Loucy (cell line): ENCODE measurements around the gene ACTRT3.

Experiments
- H2AFZ ChIP-seq: fragments of 200-600 bp; sonication (generic); 2 replicates; pipeline ENCODE4 v1.6.0; 2016; ENCODE audit warnings: antibody characterized with exemption, mild to moderate bottlenecking, low read length, moderate library complexity
- H3F3A ChIP-seq: fragments of 200-600 bp; 2 replicates; pipeline ENCODE4 v1.6.0; 2016; ENCODE audit warnings: antibody characterized with exemption, low read depth, mild to moderate bottlenecking
- H3K27me3 ChIP-seq: fragments of 200-600 bp; sonication (generic); 2 replicates; pipeline ENCODE4 v1.6.1; 2014; ENCODE audit warnings: low read length, mild to moderate bottlenecking; ENCODE audit not compliant: insufficient read depth, poor library complexity, severe bottlenecking
- H3K36me3 ChIP-seq: fragments of 200-600 bp; sonication (generic); 2 replicates; pipeline ENCODE4 v1.6.1; 2016; ENCODE audit warnings: low read length; ENCODE audit not compliant: insufficient read depth
- H3K4me1 ChIP-seq: fragments of 200-600 bp; sonication (generic); 2 replicates; pipeline ENCODE4 v1.5.1; 2014; ENCODE audit warnings: low read length, mild to moderate bottlenecking; ENCODE audit not compliant: insufficient read depth, poor library complexity, severe bottlenecking
- H3K4me2 ChIP-seq: fragments of 200-600 bp; sonication (generic); 2 replicates; pipeline ENCODE4 v1.6.0; 2014; ENCODE audit warnings: antibody characterized with exemption, low read length, low read depth, mild to moderate bottlenecking; ENCODE audit not compliant: poor library complexity, severe bottlenecking
- H3K4me3 ChIP-seq: fragments of 200-600 bp; sonication (generic); 2 replicates; pipeline ENCODE4 v1.5.1; 2014; ENCODE audit warnings: low read length, mild to moderate bottlenecking, mixed read lengths; ENCODE audit not compliant: poor library complexity, severe bottlenecking
- H3K79me2 ChIP-seq: fragments of 200-600 bp; sonication (generic); 2 replicates; pipeline ENCODE4 v1.6.1; 2014; ENCODE audit warnings: low read length; ENCODE audit not compliant: insufficient read depth
- H3K9ac ChIP-seq: fragments of 200-600 bp; sonication (generic); 2 replicates; pipeline ENCODE4 v1.6.0; 2014; ENCODE audit warnings: mild to moderate bottlenecking, low read depth, low read length, moderate library complexity; ENCODE audit not compliant: poor library complexity, severe bottlenecking
- H3K9me2 ChIP-seq: fragments of 200-600 bp; sonication (generic); replicated peaks from 2 replicates; pipeline ENCODE4 v1.6.1; 2016; ENCODE audit warnings: low read depth, low read length, mixed read lengths
- H3K9me3 ChIP-seq: fragments of 200-600 bp; sonication (generic); 2 replicates; pipeline ENCODE4 v1.6.1; 2014; ENCODE audit warnings: mild to moderate bottlenecking, antibody characterized with exemption, low read length, low read depth; ENCODE audit not compliant: insufficient read depth
- H4K20me1 ChIP-seq: fragments of 200-600 bp; sonication (generic); 2 replicates; pipeline ENCODE4 v1.6.0; 2014; ENCODE audit warnings: antibody characterized with exemption, low read length, mild to moderate bottlenecking; ENCODE audit not compliant: insufficient read depth, poor library complexity, severe bottlenecking
- EZH2phosphoT487 ChIP-seq: fragments of 200-600 bp; IDR thresholded peaks from 2 replicates; pipeline ENCODE4 v1.6.1; 2018; ENCODE audit warnings: antibody characterized with exemption, mild to moderate bottlenecking, moderate library complexity, borderline replicate concordance
- TF ChIP-seq, protein P1 (sequence below): fragments of 200-600 bp; sonication (generic); conservative IDR thresholded peaks from 2 replicates; pipeline ENCODE4 v1.5.1; 2014; ENCODE audit warnings: mild to moderate bottlenecking, antibody characterized with exemption, low read length

ACTRT3 gene

DNA sequence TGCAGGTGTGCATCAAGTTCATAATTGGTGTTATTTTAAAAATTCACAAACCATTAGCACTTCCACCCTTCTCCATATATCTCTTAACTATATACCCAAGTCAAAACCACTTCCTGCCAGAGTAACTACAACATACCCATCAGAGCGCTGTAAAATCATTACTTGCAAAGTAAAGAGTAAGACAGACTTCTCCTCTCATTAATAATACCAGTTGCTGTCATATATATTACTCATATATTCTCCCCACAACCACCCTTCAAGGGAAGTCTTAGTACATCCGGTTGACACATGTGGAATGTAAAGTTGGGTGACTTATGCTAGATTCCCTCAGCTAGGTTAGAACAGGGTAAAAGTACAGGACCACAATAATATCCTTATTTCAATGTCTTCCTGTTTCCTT, 10.1 kb downstream of the ACTRT3 start:
- no peaks in the 10 kb centered on the region for H4K20me1 ChIP-seq
- H3K36me3 ChIP-seq: no peaks in the 10 kb centered on the region
- H3K79me2 ChIP-seq: no peaks in the 10 kb centered on the region
- H3K4me1 ChIP-seq: peaks cover 33% of the 10 kb centered on the region
- TF ChIP-seq, protein P1, sequence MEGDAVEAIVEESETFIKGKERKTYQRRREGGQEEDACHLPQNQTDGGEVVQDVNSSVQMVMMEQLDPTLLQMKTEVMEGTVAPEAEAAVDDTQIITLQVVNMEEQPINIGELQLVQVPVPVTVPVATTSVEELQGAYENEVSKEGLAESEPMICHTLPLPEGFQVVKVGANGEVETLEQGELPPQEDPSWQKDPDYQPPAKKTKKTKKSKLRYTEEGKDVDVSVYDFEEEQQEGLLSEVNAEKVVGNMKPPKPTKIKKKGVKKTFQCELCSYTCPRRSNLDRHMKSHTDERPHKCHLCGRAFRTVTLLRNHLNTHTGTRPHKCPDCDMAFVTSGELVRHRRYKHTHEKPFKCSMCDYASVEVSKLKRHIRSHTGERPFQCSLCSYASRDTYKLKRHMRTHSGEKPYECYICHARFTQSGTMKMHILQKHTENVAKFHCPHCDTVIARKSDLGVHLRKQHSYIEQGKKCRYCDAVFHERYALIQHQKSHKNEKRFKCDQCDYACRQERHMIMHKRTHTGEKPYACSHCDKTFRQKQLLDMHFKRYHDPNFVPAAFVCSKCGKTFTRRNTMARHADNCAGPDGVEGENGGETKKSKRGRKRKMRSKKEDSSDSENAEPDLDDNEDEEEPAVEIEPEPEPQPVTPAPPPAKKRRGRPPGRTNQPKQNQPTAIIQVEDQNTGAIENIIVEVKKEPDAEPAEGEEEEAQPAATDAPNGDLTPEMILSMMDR: no peak
- peak; percentile 68; the same call in 1 of the 2 replicates for TF ChIP-seq EZH2phosphoT487
- peak overlapping the region; percentile 5 for H3K4me3 ChIP-seq
- no peak overlapping the region for H3K9ac ChIP-seq
- H3F3A ChIP-seq: peaks cover 7% of the 10 kb centered on the region
- peaks cover 16% of the 10 kb centered on the region for H3K27me3 ChIP-seq
- H3K4me2 ChIP-seq: peak overlapping the region; percentile 56
- no peaks in the 10 kb centered on the region for H3K9me3 ChIP-seq
- H2AFZ ChIP-seq: no peak overlapping the region
- H3K9me2 ChIP-seq: no peaks in the 10 kb centered on the region

DNA sequence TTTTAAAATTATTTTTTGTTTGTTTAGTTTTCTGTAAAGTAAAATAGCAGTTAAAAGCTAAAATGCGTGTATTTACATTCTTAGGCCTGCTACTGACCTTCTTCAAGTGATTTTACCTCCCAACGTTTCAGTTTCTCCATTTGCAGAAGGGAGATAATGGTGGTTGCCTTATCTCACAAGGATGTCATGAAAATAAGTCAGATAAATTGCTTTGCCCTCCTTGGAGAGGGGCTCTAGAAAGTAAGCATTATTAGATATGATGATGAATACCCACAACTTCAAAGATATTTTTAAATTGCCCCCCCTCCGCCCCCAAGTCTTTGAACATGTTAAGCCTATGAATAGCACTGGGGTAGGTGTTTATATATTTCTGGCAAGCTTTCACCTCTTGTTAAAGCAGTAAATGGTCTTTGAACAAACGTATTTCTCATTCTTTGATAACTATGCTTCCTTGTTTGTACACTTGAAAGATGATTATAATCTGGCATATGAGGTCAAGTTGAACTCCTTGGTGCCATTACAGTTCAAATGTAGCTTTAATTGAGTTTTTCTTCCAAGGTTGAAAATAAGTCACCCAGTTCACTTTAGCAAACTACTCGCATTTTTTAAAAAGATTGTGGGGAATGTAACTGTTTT, 10.9 kb downstream of the ACTRT3 start:
- Histone ChIP-seq H3K9ac (no peak overlapping the region), H3K27me3 (peaks cover 16% of the 10 kb centered on the region), H3K79me2 (no peaks in the 10 kb centered on the region), H3K9me2 (no peaks in the 10 kb centered on the region), H3K4me2 (peak overlapping the region; percentile 56), H3K9me3 (no peaks in the 10 kb centered on the region), H3K36me3 (no peaks in the 10 kb centered on the region), H3K4me3 (peak overlapping the region; percentile 5), H4K20me1 (no peaks in the 10 kb centered on the region), H3F3A (peaks cover 7% of the 10 kb centered on the region), H3K4me1 (peaks cover 26% of the 10 kb centered on the region), H2AFZ (no peak overlapping the region)
- no peak for TF ChIP-seq EZH2phosphoT487
- TF ChIP-seq, protein P1: no peak

DNA sequence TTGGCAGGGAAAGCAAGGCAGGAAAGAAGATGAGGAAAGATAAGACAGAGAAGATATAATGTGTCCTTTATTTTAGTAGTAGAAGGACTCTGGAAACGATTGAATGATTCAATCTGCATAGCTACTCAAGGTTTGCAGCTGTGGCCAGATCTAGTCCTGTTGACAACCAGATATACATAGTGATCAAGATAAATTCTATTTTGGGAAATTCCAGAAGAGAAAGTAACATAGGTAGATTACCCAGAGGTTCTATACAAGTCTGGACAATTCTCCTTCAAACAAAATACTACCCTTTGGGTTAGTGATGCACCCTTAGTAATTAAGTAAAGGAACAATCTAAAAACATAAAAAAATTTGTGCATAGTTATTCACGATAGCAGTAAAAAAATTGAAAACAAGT, 13.9 kb downstream of the ACTRT3 start:
- peaks cover 7% of the 10 kb centered on the region for H3F3A ChIP-seq
- no peak overlapping the region for H3K9ac ChIP-seq

More for the DNA sequence above, 13.9 kb downstream of the ACTRT3 start:
- Histone ChIP-seq H4K20me1 (no peaks in the 10 kb centered on the region), H3K4me3 (no peak overlapping the region), H3K4me2 (no peak overlapping the region), H3K27me3 (peaks cover 16% of the 10 kb centered on the region), H2AFZ (no peak overlapping the region), H3K4me1 (peaks cover 22% of the 10 kb centered on the region), H3K36me3 (no peaks in the 10 kb centered on the region), H3K9me2 (no peaks in the 10 kb centered on the region), H3K9me3 (no peaks in the 10 kb centered on the region), H3K79me2 (no peaks in the 10 kb centered on the region)
- TF ChIP-seq, protein P1: no peak
- TF ChIP-seq EZH2phosphoT487: no peak
